Bone marrow (tissue), 2 donors: Measurements from ENCODE around the gene HOXC5.
"Not testable (repeated sequence)": the region's sequence is repeated elsewhere in the genome, so short reads cannot be mapped to it uniquely, and the experiment has no call there.

ENCODE experiments used
- DNase-seq, 2 donors: peaks; one replicate each; lab custom pipeline; 2025; lab: John Stamatoyannopoulos, UW

Gene HOXC5

DNA sequence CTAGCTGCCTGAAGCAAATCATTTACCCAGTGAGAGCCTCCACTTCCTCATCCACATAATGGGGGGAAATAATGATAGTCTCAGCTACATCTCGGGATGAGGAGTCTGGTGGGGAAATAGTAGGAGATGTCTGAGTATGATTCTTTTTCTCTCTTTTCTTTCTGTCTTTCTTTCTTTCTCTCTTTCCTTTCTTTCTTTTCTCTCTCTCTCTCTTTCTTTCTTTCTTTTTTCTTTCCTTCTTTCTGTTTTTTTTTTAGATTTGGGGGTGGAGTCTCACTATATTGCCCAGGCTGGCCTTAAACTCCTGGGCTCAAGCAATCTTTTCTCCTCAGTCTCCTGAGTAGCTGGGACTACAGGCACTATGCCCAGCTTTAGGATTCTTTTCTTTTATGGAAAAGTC, 33.6 kb downstream of the HOXC5 start:
- DNase-seq, result no peak

DNA sequence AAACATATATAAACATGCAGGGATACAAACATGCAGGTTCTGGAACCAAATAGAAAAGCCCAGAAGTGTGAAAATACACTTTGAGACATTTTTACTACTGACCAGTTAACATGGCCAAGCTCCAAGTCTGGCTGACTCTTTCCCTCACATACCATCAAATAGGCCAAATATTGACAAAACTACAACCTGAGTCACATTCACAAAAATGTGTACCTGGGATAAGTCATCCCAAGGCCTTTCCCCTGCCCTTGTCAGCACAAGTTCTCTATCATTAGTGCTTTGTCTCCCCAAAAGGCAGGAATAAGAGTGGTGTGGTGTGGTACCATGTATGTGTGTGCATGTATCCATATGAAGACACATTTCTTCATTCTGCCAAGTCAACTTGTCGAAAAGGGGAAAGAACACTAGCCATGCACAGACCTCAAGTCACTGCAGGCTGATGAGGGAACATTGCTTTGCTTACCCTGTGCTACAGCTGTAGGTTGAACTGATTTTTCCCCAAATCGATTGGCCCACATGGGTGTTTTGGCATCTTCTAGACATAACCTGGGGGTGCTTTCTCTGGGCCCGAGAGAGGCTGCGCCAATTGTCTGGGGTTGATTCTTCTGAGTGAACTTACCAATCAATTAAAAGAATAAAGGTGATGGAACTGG, 35.7 kb downstream of the HOXC5 start:
- no peak for DNase-seq

DNA sequence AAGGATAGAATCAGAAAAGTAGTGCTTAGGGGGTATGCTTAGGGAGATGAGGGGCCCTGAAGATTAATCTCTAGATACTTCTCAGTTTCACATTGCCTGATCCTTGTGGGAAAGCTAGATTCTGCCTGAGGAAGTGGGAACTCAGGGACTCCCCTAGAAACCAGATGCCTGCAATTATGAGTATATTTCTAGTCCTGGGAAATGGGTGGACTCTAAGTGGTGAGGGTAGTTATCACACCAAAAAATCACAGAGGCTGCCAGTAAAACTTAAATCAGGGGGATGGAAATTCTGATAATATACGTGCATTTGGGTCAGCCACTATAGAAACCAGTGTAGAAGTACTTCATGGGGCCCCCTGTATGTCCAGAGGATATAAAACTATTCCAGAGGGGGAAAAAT, 39.1 kb downstream of the HOXC5 start:
- no peak for DNase-seq

DNA sequence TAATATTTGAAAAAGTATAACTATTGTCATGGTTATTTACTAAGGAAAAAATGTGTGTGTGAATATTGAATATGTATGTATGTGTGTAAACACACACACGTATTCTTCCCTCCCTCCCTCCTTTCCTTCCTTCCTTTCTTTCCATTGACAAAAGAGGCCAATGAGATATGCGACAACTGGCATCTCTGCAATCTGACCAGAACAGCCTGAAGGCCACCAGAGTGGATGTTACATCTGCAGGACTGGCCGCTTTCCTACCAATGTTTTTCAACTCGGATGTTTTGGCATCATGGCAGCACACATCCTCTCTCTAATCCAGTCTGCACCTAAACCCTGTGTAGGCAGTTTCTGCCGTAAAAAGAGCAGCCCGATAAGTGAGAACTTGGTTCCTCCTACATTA, 41.5 kb downstream of the HOXC5 start:
- no peak for DNase-seq

DNA sequence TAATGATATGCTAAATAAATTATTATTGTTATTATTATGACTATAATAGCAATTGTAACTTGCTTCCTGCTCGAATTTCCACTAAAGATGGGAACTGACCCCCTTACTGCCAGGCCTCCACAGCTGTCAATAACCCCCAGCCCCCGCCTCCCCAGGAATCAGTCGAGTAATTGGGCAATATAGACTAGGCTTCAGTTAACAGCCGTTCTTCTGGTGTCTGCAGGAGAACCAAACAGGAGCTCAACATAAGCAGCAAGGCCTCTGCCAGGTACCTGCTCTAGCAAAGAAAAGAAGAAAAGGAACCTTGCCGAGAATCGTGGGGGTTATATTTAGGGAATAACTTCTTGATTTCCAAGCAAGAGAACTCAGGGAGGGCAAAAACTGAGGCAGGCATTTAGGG, 42.6 kb downstream of the HOXC5 start:
- no peak for DNase-seq

DNA sequence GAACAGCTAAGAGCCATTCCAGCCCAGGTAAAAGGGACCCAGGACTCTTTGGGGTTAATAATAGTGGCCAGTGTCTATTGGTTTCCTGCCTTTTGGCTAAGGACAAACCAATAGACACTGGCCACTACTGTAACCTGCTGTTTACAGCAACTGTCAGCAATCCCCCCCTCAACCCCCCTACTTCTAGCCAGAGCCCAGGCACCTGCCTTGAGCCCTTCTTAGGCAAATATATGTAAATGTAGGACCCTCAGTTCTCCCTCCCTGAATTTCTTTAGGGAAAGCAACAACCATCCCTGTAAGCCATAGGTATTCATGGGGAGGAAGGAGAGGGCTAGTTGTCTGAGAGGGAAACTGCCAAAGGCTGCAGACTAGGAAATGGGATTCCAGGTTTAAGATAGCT, 43.1 kb downstream of the HOXC5 start:
- DNase-seq, result no peak

DNA sequence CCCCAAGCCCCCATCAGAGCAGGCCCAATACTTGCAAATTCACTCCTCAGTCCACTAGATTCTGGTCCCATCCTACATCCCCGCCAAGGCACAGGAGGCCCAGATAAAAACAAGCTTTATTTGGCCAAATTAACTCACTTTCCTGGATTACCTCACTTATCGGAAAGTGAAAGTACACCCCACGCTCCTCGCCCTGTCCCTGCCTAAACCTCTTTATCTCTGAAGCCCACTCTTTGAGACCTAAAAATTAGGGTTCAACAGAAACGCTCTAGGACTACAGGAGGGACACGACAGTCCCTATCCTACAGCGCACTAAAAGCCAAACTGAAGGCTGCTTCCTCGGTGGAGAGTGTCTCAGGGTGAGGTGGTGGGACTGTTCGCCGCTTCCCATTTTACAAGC, 45.0 kb downstream of the HOXC5 start:
- not testable (repeated sequence) for DNase-seq

DNA sequence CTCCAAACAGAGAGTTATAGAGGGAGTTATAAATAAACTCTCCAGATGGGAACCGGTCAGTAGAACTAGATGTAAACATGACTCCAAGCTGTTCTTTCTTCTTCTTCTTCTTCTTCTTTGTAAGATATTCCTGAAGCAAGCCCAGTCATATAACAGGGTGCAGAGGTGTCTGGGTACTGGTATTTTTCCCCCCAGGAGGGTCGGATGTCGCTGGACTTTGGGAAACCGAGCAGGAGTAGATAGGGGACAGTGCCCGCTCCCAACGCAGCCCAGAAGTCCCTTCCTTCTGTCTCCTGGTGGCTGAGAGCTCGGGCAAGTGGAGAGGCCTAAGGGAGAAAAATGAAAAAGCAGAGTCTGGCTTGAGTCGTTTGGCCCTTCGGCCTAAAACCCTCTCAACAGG, 46.3 kb downstream of the HOXC5 start:
- DNase-seq, result not testable (repeated sequence)

DNA sequence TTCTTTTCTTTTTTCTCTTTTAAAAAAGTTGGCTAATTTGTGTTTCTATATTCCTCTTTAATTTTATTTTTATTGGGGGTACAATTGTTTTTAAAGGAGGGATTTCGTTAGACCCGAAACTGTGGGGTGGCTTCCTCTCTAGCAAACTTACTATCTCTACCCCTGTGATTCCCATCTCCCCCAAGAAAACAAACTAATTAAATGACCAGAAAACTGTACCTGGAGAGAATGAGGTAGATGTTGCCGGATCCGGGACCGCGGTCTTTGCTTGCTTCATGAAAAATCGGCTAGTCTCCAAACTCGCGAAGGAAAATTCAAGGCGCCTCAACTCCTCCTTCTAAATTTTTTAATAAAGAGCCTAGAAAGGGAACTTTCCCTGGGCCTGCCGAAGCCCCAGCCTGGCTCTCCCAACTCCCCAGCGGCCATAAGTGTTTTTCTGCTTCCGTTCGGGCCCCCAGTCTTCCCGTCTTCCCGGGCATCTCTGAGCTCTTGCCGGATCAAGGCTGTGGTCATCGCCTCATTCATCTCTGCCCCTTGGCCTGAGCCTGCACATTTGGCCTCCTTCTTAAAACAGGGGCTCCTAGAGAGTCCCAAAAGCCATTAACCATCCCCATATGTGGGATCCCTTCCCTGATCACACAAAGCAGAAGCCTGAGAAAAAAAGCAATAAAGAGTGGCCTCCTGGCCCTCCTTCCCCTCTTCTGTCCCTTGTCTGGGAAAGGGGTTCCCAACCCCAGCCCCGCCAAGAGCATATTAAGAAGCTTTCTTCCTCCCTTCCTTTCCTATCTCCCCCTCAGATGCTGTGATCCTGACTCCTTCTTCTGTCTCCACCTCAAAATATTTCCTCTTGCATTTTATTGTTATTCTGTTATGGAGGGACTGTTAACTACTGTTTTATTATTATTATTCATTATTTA, 47.4 kb downstream of the HOXC5 start:
- DNase-seq, result not testable (repeated sequence)

DNA sequence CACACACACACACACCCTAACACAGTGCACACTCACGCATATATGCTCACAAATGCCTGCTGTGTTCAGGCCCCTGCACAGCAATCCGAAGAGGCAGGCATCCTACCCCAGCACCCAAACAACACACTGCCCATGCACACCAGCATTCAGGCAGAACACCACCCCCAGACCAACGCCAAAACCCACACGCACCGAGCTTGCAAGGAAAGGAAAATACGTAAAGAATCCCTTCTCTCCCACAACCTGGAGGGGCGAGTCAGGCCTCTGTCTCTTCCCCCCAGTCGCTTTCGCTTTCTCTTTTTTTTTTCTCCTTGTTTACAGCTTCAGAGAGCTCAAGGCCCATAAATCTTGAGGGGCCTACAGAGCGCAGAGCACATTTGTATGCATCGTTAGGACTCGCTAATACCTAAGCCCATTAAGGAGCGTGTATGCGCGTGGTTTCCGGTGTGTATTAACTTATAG, 48.2 kb downstream of the HOXC5 start:
- not testable (repeated sequence) for DNase-seq

DNA sequence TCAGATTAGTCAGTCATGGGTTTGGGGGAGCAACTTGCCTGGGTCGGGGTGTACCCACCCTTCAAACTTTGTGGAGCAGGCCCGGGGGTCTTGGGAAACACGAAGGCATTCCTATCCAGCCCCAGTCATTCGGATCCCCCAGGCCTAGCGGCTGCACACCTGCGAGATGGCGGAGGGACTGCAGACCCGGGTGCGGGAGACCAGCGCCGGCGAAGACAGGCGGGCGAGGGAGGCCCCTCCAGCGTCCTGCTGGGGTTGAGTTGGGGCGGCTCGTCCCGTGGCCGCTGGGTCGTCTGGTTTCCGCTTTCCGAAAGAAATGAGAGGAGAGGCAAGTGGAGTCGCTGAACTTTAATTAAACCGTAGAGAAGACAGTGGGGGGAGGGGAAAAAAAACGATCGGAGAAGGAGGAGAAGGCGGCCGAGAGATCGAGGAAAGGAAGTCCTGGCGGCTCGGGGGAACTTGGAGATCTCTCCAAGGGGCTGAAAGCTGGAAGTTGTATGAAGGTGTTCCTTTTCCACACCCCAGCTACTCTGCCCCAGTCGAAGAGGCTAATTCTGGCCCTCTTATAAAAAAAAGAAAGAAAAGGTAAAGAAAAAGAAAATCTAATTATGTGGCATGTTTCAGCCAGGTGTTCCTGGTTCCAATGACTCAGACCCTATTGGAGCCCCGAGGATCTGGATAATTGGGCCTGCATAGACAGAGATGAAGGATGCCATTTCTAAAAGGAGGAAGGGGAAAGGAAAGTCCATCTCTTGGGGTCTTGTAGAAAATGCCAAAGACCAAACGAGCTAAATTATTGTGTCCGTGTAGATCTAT, 48.9 kb downstream of the HOXC5 start:
- DNase-seq, result not testable (repeated sequence)

DNA sequence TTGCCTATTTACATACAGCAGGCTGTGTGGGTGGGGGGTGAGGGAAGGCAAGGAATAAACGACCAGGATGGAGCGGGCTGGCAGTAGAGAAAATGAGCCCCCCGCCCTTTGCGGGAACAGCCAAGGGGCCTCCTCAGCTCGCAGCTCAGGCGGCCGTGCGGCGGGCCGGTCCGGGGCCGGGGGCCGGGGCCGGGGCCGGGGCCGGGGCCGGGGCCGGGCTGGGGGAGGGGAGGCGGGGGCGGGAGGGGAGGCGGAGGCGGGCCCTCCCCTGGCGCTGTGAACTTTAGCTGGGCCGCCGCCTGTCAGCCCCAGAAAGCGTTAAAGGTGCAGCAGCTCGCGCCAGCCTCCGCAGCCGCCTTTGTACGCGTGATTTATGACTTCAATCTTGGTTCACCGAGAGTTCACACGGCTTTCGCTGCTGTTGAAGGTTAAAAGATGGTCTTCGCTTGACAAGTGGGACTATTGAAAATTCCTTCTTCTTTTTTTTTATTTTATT, 49.6 kb downstream of the HOXC5 start:
- no peak for DNase-seq
